Spleen (tissue), 7 donors: ENCODE data around the gene DVL2.

Experiments
- POLR2A ChIP-seq, 3 donors: fragments of 450-650 bp; IDR thresholded peaks; one replicate each; pipeline ENCODE4 v1.5.1; 2017; ENCODE audit warnings: antibody characterized with exemption in 3 of 3, mild to moderate bottlenecking in 1 of 3
- POLR2AphosphoS5 ChIP-seq, 3 donors: sonication (generic); formaldehyde crosslinking; IDR thresholded peaks; one replicate each; pipeline ENCODE4 v1.5.1; 2017; ENCODE audit warnings: antibody characterized with exemption in 3 of 3
- TF ChIP-seq, protein P1 (sequence below), 11 experiments: fragments of 200-600 bp in 7 of 11; fragments of 450-650 bp in 4 of 11; sonication (generic) in 4 of 11; IDR thresholded peaks in 8 of 11; conservative IDR thresholded peaks in 3 of 11; 1 replicate in 7 of 11; 2 replicates in 4 of 11; pipeline versions ENCODE4 v1.4.0 to v1.8.0; 2016 to 2021; ENCODE audit warnings: antibody characterized with exemption in 11 of 11, inconsistent platforms in 4 of 11, mild to moderate bottlenecking in 1 of 11
- donor health status: DM: no; HTN: no; CAD: no; lungs with moderate emphysema.
- donor health status: DM: no; HTN: no; CAD: no.
- donor health status: DM: no; HTN: no; CAD: no.

- TF ChIP-seq, protein P1, sequence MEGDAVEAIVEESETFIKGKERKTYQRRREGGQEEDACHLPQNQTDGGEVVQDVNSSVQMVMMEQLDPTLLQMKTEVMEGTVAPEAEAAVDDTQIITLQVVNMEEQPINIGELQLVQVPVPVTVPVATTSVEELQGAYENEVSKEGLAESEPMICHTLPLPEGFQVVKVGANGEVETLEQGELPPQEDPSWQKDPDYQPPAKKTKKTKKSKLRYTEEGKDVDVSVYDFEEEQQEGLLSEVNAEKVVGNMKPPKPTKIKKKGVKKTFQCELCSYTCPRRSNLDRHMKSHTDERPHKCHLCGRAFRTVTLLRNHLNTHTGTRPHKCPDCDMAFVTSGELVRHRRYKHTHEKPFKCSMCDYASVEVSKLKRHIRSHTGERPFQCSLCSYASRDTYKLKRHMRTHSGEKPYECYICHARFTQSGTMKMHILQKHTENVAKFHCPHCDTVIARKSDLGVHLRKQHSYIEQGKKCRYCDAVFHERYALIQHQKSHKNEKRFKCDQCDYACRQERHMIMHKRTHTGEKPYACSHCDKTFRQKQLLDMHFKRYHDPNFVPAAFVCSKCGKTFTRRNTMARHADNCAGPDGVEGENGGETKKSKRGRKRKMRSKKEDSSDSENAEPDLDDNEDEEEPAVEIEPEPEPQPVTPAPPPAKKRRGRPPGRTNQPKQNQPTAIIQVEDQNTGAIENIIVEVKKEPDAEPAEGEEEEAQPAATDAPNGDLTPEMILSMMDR (IDR thresholded peaks at IDR 0.05 in 8 of 11, conservative IDR thresholded peaks at IDR 0.05 in 3 of 11) = no peak
- no peak for TF ChIP-seq POLR2A (IDR thresholded peaks at IDR 0.05)
- TF ChIP-seq POLR2AphosphoS5 (IDR thresholded peaks at IDR 0.05) = no peak
Observed at GRCh38 chr17:7246779-7247178, 12.5 kb upstream of the DVL2 start.
